Medulla oblongata (tissue), 1 donor: ENCODE results near the gene NELL1.

ENCODE experiments used
- DNase-seq: peaks from one replicate; pipeline ENCODE4 v3.0.0-alpha.2; 2015; ENCODE audit errors: extremely low spot score

The NELL1 gene

GRCh38 chr11:20873054-20873453 lies 203.7 kb downstream of the NELL1 start:
- DNase-seq = peak; percentile 37

- DNase-seq = no peak
Observed at GRCh38 chr11:20874358-20874757, 205.0 kb downstream of the NELL1 start.

GRCh38 chr11:20875889-20876288 lies 206.5 kb downstream of the NELL1 start:
- DNase-seq = no peak

- DNase-seq = no peak
Observed at GRCh38 chr11:20876738-20877137, 207.4 kb downstream of the NELL1 start.

- no peak for DNase-seq
Observed at GRCh38 chr11:20880094-20880493, 210.7 kb downstream of the NELL1 start.

GRCh38 chr11:20881328-20882079 lies 212.1 kb downstream of the NELL1 start:
- no peak for DNase-seq

- no peak for DNase-seq
Observed at GRCh38 chr11:20887137-20887536, 217.8 kb downstream of the NELL1 start.

- no peak for DNase-seq
Observed at GRCh38 chr11:20894296-20894695, 224.9 kb downstream of the NELL1 start.

GRCh38 chr11:20909995-20910726 lies 240.8 kb downstream of the NELL1 start:
- DNase-seq = no peak

- no peak for DNase-seq
Observed at GRCh38 chr11:20910733-20911132, 241.3 kb downstream of the NELL1 start.

GRCh38 chr11:20912065-20912821 lies 242.9 kb downstream of the NELL1 start:
- DNase-seq = no peak

- DNase-seq = no peak
Observed at GRCh38 chr11:20912922-20913512, 243.6 kb downstream of the NELL1 start.

- DNase-seq = no peak
Observed at GRCh38 chr11:20917306-20917705, 247.9 kb downstream of the NELL1 start.

- no peak for DNase-seq
Observed at GRCh38 chr11:20926799-20927540, 257.6 kb downstream of the NELL1 start.

GRCh38 chr11:20931029-20931428 lies 261.6 kb downstream of the NELL1 start:
- no peak for DNase-seq

- no peak for DNase-seq
Observed at GRCh38 chr11:20933086-20933485, 263.7 kb downstream of the NELL1 start.

- DNase-seq = no peak
Observed at GRCh38 chr11:20933958-20934357, 264.6 kb downstream of the NELL1 start.

- DNase-seq = no peak
Observed at GRCh38 chr11:20934516-20934915, 265.1 kb downstream of the NELL1 start.

GRCh38 chr11:20937826-20938225 lies 268.4 kb downstream of the NELL1 start:
- DNase-seq = no peak

- DNase-seq = no peak
Observed at GRCh38 chr11:20949585-20949984, 280.2 kb downstream of the NELL1 start.

- no peak for DNase-seq
Observed at GRCh38 chr11:20962581-20962980, 293.2 kb downstream of the NELL1 start.
